ENCODE data around the gene TUBB6.

Gene TUBB6

DNA sequence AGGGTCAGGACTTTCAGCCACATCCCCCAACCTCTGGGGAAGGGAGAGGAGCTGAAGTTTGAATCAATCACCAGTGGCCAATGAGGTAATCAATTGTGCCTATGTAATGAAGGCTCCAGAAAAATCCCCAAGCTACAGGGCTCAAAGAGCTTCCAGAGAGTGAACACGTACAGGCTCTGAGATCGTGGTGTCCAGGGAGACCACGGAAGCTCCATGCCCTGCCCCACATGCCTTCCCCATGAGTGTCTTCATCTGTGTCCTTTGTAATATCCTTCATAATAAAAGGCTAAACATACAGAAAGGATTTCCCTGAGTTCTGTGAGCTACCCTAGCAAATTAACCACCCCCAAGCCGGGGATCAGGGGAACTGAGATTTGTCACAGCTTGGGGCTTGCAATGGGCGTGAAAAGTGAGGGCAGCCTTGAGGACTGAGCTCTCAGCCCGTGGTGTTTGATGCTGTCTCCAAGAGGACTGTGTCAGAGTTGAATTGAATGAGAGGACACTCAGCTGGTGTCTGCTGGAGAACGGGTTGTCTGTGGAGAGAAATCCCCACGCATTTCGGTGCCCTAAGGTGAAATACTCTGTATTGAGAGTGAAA is 25.5 kb upstream of the TUBB6 start:
- H3K27me3 Mint-ChIP-seq: peaks cover 5% of the 10 kb centered on the region
- ATAC-seq (ENCODE audit: low read depth): no peak
- no peak overlapping the region for H3K4me3 Mint-ChIP-seq
- DNase-seq (ENCODE audit: low spot score in 2 of 2): no peak
- no peaks in the 10 kb centered on the region for H3K9me3 Mint-ChIP-seq
- H3K27ac Mint-ChIP-seq: no peak overlapping the region
- no peaks in the 10 kb centered on the region for H3K4me1 Mint-ChIP-seq
- no peaks in the 10 kb centered on the region for H3K36me3 Mint-ChIP-seq

- H3K4me1 Mint-ChIP-seq: no peaks in the 10 kb centered on the region
- H3K27me3 Mint-ChIP-seq: peaks cover 5% of the 10 kb centered on the region
- H3K4me3 Mint-ChIP-seq: no peak overlapping the region
- H3K9me3 Mint-ChIP-seq: no peaks in the 10 kb centered on the region
- ATAC-seq (ENCODE audit: low read depth): no peak
- H3K36me3 Mint-ChIP-seq: no peaks in the 10 kb centered on the region
- no peak overlapping the region for H3K27ac Mint-ChIP-seq
- DNase-seq (ENCODE audit: low spot score in 2 of 2): no peak
Measured at GRCh38 chr18:12283256-12283655, 24.8 kb upstream of the TUBB6 start.

- Mint-ChIP-seq H3K9me3 (no peaks in the 10 kb centered on the region), H3K4me1 (no peaks in the 10 kb centered on the region), H3K36me3 (no peaks in the 10 kb centered on the region), H3K27me3 (peaks cover 6% of the 10 kb centered on the region), H3K27ac (no peak overlapping the region), H3K4me3 (no peak overlapping the region)
- DNase-seq (ENCODE audit: low spot score in 2 of 2) (no peak), ATAC-seq (ENCODE audit: low read depth) (no peak)
Measured at GRCh38 chr18:12283666-12284065, 24.4 kb upstream of the TUBB6 start.

DNA sequence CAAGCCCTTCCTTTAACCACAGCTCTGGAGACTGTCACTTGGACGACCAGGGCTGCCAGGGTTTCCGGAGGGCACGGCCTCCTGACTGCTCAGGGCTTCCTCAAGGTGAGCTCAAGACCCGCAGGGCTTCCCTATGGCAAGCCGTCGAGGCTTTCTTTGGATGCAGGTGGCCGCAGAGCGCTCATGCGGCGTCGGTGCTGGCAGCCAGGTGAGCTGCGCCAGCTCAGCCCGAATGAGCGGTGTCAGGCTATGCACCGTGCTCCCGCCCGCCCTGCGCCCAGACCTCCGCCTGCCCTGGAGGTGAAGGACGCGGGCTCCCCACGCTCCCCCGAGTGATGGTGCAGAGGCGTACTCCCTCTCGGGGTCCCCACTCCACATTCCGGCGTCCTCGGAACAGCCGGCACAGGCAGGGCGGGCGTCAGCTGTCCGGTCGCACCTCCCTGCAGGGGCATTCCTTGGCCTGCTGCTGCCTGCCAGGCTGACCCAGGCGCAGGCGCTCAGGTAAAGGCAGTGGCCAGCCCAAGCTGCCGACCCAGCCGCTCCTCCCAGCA is 20.8 kb upstream of the TUBB6 start:
- Mint-ChIP-seq H3K27me3 (peaks cover 17% of the 10 kb centered on the region), H3K36me3 (no peaks in the 10 kb centered on the region), H3K4me3 (no peak overlapping the region), H3K27ac (no peak overlapping the region), H3K4me1 (no peaks in the 10 kb centered on the region), H3K9me3 (no peaks in the 10 kb centered on the region)
- DNase-seq (ENCODE audit: low spot score in 2 of 2) (no peak), ATAC-seq (ENCODE audit: low read depth) (no peak)

GRCh38 chr18:12287684-12288402 is 20.2 kb upstream of the TUBB6 start:
- Mint-ChIP-seq H3K9me3 (no peaks in the 10 kb centered on the region), H3K4me1 (no peaks in the 10 kb centered on the region), H3K4me3 (no peak overlapping the region), H3K27ac (no peak overlapping the region), H3K27me3 (peaks cover 13% of the 10 kb centered on the region), H3K36me3 (no peaks in the 10 kb centered on the region)
- DNase-seq (ENCODE audit: low spot score in 2 of 2): no peak
- no peak for ATAC-seq (ENCODE audit: low read depth)

DNA sequence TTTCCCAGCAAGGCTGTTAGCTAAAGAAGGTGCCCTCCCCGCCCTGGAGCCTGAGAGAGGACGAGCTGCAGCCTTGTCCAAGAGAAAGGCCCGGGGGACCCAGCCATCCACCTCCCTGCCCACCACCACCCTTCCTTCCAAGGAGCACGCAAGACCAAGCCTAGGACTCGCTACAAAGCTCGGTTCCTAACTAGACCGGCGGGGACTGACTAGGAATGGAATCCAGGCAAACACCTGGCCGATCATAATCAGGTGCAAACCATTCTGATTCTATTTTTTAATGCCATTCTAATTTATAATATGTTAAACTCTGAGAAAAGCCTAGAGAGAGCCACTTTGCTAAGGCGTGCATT is 19.7 kb upstream of the TUBB6 start:
- Mint-ChIP-seq H3K4me3 (no peak overlapping the region), H3K36me3 (no peaks in the 10 kb centered on the region), H3K27ac (no peak overlapping the region), H3K9me3 (no peaks in the 10 kb centered on the region), H3K27me3 (peaks cover 12% of the 10 kb centered on the region), H3K4me1 (no peaks in the 10 kb centered on the region)
- ATAC-seq (ENCODE audit: low read depth) (no peak), DNase-seq (ENCODE audit: low spot score in 2 of 2) (no peak)

- no peaks in the 10 kb centered on the region for H3K4me1 Mint-ChIP-seq
- peaks cover 15% of the 10 kb centered on the region for H3K27me3 Mint-ChIP-seq
- H3K36me3 Mint-ChIP-seq: no peaks in the 10 kb centered on the region
- no peak overlapping the region for H3K4me3 Mint-ChIP-seq
- ATAC-seq (ENCODE audit: low read depth) (no peak), DNase-seq (ENCODE audit: low spot score in 2 of 2) (no peak)
- no peak overlapping the region for H3K27ac Mint-ChIP-seq
- no peaks in the 10 kb centered on the region for H3K9me3 Mint-ChIP-seq
Measured at GRCh38 chr18:12290086-12290485, 18.0 kb upstream of the TUBB6 start.

DNA sequence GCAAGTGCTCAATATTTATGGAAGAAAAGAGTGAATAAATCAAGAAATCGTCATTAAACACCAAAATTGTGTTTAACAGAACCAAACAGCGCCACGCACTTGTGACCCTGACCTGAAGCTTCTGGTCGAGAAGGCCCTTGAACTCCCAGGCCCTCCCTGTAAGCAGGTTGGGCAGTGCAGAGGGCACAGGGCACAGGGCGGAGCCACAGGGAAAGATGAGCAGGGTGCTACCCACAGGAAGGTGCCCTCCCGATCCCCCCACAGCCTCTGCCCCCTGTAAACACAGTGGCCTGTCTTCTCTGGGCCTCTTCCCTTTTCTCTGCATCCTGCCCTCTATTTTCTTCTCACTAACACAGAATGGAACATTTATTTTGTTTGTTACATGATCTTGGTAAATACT is 16.9 kb upstream of the TUBB6 start:
- H3K27ac Mint-ChIP-seq: no peak overlapping the region
- no peak overlapping the region for H3K4me3 Mint-ChIP-seq
- no peaks in the 10 kb centered on the region for H3K9me3 Mint-ChIP-seq
- no peaks in the 10 kb centered on the region for H3K4me1 Mint-ChIP-seq
- H3K27me3 Mint-ChIP-seq: peaks cover 15% of the 10 kb centered on the region
- DNase-seq (ENCODE audit: low spot score in 2 of 2) (no peak), ATAC-seq (ENCODE audit: low read depth) (no peak)
- no peaks in the 10 kb centered on the region for H3K36me3 Mint-ChIP-seq

GRCh38 chr18:12291690-12292089 is 16.4 kb upstream of the TUBB6 start:
- H3K4me1 Mint-ChIP-seq: no peaks in the 10 kb centered on the region
- peaks cover 15% of the 10 kb centered on the region for H3K27me3 Mint-ChIP-seq
- ATAC-seq (ENCODE audit: low read depth) (no peak), DNase-seq (ENCODE audit: low spot score in 2 of 2) (no peak)
- H3K4me3 Mint-ChIP-seq: no peak overlapping the region
- H3K27ac Mint-ChIP-seq: no peak overlapping the region
- H3K36me3 Mint-ChIP-seq: no peaks in the 10 kb centered on the region
- H3K9me3 Mint-ChIP-seq: no peaks in the 10 kb centered on the region

GRCh38 chr18:12293831-12294230 is 14.2 kb upstream of the TUBB6 start:
- DNase-seq (ENCODE audit: low spot score in 2 of 2) (no peak), ATAC-seq (ENCODE audit: low read depth) (no peak)
- Mint-ChIP-seq H3K36me3 (no peaks in the 10 kb centered on the region), H3K9me3 (no peaks in the 10 kb centered on the region), H3K27me3 (peaks cover 12% of the 10 kb centered on the region), H3K27ac (no peak overlapping the region), H3K4me3 (no peak overlapping the region), H3K4me1 (no peaks in the 10 kb centered on the region)

GRCh38 chr18:12295389-12296086 is 12.5 kb upstream of the TUBB6 start:
- Mint-ChIP-seq H3K27ac (no peak overlapping the region), H3K9me3 (no peaks in the 10 kb centered on the region), H3K4me3 (no peak overlapping the region), H3K36me3 (no peaks in the 10 kb centered on the region), H3K4me1 (no peaks in the 10 kb centered on the region), H3K27me3 (peaks cover 4% of the 10 kb centered on the region)
- DNase-seq (ENCODE audit: low spot score in 2 of 2) (no peak), ATAC-seq (ENCODE audit: low read depth) (no peak)

GRCh38 chr18:12296087-12296403 is 12.0 kb upstream of the TUBB6 start:
- H3K9me3 Mint-ChIP-seq: no peaks in the 10 kb centered on the region

GRCh38 chr18:12296457-12296856 is 11.6 kb upstream of the TUBB6 start:
- Mint-ChIP-seq H3K9me3 (no peaks in the 10 kb centered on the region), H3K36me3 (no peaks in the 10 kb centered on the region), H3K4me3 (no peak overlapping the region), H3K4me1 (no peaks in the 10 kb centered on the region), H3K27ac (no peak overlapping the region), H3K27me3 (peaks cover 10% of the 10 kb centered on the region)
- ATAC-seq (ENCODE audit: low read depth) (no peak), DNase-seq (ENCODE audit: low spot score in 2 of 2) (no peak)

More at GRCh38 chr18:12296087-12296403, 12.0 kb upstream of the TUBB6 start:
- peaks cover 7% of the 10 kb centered on the region for H3K27me3 Mint-ChIP-seq
- H3K36me3 Mint-ChIP-seq: no peaks in the 10 kb centered on the region
- H3K4me1 Mint-ChIP-seq: no peaks in the 10 kb centered on the region
- ATAC-seq (ENCODE audit: low read depth) (no peak), DNase-seq (ENCODE audit: low spot score in 2 of 2) (no peak)
- H3K27ac Mint-ChIP-seq: no peak overlapping the region
- no peak overlapping the region for H3K4me3 Mint-ChIP-seq

DNA sequence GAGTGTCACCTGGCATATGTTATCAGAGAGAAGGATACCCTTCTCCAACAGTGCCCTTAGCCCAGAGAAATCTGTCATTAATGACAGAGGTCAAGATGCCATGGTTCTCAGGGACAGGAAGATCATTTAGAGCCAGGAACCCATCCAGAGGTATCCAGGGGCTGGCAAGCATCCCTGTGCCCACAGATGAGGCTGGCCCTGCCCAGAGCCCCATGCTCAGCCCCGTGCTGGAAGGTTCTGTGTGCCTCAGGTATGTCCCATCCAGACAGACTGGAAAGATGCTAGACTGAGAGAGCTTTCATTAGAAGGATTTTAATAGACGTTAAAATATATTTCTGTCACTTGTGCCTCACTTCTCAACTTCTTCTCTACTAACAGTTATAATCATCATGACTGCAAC is 8.2 kb upstream of the TUBB6 start:
- DNase-seq (ENCODE audit: low spot score in 2 of 2) (no peak), ATAC-seq (ENCODE audit: low read depth) (no peak)
- peaks cover 12% of the 10 kb centered on the region for H3K27me3 Mint-ChIP-seq
- H3K4me3 Mint-ChIP-seq: no peak overlapping the region
- no peaks in the 10 kb centered on the region for H3K9me3 Mint-ChIP-seq
- H3K4me1 Mint-ChIP-seq: no peaks in the 10 kb centered on the region
- no peak overlapping the region for H3K27ac Mint-ChIP-seq
- no peaks in the 10 kb centered on the region for H3K36me3 Mint-ChIP-seq
